GM19372 (cell line): Measurements from ENCODE around the gene PDYN.

Experiments used
- ATAC-seq: cut with Tn5 transposase; IDR thresholded peaks from one replicate; pipeline ENCODE4 v1.9.1; 2021; ENCODE audit warnings: mild to moderate bottlenecking, low read depth, moderate library complexity; ENCODE audit not compliant: unreplicated experiment

Gene PDYN

DNA sequence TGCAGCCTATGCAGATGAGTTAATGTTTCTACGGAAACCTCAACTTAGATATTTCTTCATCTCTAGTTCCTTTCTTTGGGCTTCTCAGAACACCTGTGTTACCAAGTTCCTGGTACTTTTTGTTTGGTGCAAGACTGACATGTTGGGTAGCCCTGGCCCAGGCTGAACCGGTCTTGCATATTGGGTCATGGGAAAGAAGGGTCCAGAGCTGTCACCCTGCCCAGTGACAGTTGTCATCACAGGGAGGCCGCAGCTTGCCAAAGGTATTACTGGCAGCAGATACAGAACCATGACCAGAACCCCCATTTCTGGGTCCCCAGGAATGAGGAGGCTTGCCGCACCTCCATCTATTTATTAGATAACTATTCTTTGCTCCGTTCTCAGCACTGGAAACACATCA is 40.2 kb downstream of the PDYN start:
- no peak for ATAC-seq

DNA sequence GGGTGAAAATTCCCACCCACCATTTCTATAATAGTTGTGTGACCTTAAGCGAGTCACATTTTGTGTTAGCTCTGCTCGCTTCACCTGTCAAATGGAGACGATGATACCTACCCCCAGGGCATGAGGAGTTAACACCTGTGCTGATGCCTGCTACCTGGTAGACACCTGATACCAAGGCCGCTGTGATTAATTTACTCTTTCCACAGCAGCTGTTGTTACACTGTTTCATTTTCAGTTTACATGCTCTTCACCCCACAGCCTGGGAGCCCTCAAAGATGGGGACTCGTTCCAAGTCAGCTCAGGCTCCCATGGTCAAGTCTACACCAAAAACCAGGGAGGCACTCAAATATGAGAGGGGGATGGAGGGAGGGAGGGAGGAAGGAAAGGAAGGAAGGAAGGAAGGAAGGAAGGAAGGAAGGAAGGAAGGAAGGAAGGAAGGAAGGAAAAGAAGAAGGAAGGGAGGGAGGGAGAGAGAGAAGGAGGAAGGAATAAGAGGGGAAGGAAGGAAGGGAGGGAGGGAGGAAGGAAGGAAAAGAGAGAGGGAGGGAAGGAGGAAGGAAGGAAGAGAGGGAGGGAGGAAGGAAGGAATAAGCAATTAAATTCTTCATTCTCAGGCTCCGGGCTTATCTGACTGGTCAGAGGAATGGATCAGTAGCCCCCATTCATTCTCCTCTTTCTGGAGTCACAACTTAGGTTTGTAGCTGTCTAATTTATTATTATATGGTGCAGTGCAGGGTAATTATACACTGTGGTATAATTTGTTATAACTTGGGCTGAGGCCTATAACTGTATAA is 40.9 kb downstream of the PDYN start:
- no peak for ATAC-seq

DNA sequence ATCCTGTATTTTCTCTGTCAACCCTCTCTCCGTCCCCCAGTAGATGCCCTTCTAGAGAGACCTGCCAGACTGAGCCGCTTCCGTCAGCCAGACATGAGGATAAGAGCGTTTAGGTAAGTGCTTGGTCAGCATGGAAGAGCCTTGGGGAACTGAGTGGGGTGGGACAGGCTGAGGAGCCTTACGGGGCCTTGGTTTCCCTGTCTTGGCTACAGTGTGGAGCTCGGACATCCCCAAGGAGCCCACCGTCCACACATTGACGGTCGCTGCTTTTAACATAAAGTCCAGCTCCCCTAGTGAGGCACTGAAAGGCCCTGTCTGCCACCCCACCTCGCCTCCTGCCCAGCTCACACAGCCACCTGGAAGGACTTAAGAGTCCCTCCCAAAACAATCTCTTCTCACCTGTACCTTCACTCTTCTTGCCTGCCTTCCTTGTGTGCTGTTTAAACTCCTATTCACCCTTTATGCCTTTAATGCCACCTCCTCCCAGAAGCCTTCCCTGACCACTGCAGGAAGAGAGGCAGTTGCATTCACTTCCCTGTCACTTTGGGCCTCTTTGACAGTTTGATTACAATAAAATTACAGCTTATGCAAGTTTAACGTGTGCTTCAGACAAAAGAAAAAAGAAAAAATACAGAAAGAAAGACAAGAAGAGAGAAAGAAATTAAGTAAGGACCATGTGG is 42.3 kb downstream of the PDYN start:
- ATAC-seq = no peak

DNA sequence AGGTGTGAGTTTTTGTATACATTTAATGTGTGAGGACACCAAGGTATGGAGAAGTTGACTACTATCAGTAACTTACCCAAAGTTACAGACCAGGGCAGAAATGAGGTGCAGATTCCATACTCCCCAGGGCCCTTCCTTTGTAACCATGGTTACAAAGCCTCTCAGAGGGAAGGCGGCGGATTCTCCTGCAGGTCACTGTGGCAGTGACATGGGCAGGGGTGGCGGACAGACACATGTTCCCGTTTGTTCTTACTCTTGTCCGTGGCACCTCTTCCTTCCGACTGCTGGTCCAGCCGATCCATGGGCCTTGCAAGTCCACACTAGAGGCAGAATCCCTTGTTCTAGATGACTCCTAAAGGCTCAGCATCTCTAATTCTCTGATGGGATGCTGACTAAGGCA is 43.0 kb downstream of the PDYN start:
- ATAC-seq = no peak

DNA sequence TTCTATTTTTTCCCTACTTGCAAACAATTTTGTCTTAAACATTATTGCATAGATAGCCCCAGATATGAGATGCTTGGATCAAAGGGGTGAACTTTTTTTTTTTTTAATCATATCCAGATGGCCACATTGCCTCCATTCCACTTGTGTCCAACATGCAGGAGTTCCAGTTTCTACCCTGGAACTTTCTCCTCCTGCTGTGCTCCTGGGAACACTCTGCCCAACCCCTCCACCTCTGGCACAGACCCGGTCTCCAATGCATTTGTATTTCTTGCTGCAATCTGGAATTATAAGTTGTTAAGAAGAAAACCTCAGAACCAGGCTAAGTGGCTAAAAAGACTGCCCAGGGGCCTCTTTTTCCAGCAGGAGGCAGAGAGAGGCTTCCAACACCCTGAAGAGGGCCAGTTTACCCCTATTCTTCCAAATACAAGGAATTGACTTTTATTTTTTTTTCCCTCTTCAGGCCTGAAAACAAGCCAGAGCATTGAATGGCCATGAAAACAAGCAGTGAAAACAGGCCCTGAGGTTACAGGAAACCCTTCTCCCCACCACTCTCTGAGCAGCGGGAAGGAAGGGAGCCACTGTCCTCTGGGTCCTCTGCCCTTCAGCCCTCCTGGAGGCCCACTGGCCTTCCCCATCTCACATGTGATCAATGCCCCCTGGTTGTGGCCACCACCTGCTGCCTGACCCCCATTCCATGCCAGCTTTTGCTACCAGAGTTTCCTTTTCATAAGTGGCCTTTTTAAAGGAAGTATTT is 44.3 kb downstream of the PDYN start:
- ATAC-seq = no peak

DNA sequence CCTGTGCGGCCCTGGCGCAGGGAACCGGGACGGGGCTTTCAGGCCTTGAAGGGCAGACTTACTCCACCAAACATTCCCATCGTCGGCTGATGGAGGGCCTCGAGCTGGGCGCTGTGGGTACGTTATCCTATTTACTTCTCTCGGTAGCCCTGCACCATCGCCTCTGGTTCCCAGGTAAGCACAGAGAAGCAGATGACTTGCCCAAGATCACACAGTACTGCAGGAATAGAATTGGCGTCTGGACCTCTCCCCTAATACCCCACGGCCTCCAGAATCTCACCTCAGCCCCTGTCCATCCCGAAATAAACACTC is 46.4 kb downstream of the PDYN start:
- ATAC-seq = no peak

DNA sequence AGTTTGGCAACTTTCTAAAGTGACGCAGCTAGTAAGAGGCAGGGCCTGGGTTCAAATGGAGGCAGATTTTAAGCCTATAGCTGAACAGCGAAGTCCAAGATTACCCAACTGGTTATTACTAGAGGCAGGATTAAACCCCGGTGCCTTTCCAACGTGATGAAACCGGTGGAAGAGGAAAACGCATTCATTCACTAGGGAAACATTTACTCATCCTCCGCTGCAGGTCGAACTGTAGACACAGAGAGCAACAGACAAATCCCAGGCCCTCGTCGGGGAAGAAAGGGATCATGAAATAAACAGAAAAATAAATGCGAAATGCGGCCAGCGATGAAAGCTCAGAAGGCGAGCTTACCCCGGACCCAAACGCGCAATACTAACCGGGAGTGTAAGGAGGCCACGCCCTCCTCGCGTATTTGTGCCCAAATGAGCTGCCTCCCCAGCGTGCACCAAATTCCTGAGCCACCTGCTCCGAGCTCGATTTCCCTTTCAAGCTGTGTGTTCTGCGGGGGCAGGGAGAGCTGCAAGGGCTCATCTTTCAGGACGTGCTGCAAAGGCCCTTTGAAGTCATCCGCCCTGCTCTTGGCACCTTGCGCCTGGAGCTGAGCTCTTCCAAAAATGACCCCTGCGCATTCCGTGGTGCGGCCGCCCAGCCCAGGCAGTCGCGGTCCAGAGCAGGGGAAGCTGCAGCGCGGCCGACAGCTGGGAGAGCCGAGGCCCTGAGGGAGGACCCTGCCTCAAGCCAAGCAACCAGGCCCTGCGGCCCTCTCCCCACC is 46.9 kb downstream of the PDYN start:
- no peak for ATAC-seq

DNA sequence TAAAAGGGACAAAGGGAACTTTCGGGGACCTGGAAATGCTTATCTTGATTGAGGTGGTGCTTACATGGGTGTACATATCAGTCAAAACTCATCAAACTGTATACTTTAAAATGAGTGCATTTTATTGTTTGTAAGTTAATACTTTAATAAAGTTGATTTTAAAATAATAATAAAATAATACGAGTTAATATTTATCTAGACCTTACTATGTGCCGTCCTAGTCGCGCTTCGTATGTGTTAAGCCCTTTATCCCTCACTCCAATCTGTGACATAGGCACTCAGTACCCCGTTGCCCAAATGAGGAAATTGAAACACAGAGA is 47.5 kb downstream of the PDYN start:
- no peak for ATAC-seq

DNA sequence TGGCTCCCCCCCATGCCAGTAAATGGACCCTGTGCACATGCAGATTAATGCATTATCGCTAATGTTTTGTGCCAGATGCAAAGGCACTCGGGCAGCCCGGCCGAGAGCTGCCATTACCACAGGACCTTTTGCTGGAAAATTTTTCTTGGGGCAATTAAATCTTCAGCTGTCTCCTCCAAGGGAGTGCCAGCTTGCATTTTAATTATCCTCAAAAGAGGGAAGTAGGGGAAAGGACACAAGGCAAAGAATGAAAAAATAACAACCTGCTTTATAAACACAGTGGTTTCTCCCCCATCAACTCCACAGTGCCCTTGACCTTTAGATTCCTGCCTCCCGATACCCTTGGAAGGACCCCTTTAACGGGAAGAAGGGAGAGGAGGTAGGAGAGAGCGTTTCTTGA is 48.2 kb downstream of the PDYN start:
- no peak for ATAC-seq

DNA sequence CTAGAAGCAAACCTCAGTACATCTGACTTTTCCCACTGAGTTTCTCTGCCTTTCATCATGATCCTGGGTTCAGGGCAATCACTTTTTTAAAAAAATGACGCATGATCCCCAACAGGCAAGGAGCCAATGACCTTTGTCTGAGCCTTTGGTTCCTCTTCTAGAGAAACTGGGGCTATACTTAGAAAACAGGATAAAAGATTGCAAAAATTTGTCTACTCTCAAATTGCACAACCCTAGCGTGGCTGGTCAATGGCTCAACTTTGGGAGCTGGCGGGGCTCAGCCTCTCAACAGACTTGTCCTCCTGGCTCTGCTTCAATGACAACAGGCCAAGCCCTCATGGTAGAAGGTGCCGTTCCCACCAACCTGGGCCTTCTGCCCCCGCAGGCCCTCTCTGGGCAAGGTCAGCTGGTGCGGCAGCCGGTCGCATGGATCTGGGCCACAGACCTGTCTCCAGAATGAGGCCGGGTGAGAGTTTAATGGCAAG is 48.7 kb downstream of the PDYN start:
- ATAC-seq = no peak

DNA sequence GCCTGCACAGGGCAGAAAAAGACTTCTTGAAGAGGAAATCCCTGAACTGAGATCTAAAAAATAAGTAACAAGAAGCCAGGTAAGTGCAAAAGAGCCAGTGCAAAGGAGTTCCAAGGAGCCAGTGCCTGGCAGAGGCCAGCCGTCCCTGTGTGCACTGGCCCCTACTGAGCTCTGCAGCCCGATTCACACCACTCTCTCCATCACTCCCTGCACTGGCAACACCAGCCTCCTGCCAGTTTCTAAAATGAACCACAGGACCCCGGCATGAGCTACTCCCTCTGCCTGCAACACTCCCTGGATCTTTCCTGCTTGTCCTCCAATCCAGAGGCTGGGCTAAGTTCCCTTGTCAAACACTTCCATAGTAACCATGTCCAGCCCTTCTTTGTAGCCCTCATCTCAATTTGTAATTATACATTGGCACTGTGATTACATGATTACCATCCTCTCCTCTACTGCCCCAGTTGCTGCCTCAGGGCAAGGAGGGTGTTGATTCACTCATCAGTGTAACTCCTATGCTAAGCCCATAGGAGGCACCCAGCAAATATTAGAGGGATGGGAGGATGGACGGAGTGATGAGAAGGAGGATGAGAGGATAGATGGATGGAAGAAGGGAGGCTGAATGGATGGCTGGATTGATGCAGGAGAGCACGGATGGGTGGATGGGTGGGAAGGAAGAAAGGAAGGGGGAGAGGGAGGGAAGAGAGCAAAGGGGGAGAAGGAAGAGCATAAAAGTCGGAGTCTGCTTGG is 49.3 kb downstream of the PDYN start:
- ATAC-seq = no peak

DNA sequence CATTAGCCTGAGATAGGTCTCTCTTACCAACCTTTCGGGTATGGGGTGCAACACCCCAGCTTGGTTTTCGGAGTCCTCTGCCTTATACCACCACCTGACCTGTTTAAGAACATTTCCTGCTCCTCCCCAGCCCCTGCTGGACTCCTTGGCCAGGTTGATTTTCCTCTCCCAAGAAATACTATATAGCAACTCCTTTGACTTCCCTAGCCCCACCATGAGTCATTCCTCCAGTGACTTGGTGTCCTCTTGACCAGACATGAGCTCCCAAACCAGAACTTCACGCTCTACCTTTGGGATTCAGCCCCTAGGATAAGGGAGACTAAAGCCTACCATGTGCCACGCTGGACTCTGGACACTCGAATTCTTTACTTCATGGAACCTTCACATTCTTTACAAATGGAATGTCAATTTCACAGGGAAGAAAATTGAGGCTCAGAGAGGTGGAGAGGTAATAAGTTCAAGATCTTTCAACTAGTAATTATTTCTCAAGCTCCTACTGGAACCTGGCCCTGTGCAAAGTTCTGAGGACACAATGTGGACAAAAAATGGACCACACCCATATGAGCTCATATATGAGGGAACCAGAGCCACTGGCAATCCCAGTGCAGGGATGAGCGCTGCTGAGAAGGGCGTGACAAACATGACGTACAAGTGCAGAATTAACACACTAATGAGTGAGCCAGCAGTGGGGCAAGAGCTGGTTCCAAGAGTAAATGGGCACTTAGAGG is 50.4 kb downstream of the PDYN start:
- no peak for ATAC-seq

DNA sequence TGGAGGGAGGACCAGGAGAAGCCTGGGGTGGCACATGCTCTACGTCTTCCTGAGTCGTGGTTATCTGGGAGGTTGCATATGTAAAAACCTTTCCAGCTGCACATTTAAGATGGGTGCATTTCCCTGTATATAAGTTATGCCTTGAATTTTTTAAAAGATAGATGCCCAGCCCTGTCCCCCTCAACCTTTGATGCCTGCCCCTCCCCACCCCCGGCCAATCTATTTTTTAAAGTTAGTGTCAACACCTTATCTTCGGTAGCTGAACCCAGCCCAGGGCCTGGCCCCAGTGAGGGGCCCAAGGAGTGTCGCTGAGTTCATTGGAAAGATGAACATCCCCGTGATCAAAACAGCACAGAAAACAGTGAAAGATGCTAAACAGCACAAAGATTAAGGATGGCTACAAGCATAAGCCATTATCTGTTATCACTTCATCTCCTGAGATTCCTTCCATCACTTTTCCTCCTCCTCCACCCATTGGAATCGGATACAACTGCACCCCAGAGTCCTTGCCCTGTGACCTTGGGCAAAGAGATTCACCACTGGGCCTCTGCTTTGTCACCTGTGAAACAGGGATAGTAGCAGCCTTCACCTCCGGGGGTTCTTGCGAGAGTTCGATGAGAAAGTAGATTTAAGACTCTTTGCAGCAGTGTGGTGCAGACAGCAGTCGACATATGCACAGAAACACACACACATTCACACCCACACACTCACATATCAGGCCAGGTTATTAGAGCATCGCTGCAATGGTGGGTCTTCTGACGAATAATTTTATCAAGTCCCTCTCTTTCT is 51.2 kb downstream of the PDYN start:
- ATAC-seq = no peak

DNA sequence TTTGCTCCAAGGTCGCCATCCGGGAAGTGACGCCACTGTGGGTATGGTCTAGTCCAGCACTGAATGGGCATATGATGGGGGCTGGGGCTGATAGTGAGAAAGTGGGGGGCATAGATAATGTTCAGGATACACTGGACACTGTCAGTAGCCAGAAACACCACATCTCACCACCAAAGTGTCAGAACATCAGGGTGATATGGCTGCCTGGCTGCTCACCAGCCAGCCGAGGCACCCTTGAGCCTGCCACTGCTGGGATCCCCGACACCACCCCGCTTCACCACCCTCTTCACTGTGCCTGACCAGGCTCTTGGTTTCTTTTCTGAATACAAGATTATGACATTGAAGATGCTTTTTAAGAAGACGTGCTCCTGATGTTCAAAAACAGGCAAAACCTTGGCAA is 51.8 kb downstream of the PDYN start:
- ATAC-seq = no peak

DNA sequence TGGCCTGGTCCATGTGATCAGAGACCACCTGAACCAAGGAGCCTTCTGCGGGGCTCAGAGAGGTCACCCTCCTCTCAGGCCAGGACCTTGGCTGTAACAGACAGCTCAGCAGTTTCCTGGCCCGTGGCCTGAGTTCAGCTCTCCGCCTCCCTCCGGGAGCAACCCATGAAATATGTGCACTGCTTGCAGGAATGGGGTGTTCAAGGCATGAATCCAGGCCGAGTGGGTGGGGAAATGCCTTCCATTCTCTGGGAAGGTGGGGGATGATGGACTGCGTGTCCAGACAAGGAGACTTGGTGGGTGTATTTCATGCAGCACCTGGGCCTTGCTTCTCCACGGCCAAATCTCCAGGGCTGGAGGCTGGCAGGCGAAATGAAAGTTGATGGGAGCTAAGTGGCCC is 52.6 kb downstream of the PDYN start:
- ATAC-seq = no peak

DNA sequence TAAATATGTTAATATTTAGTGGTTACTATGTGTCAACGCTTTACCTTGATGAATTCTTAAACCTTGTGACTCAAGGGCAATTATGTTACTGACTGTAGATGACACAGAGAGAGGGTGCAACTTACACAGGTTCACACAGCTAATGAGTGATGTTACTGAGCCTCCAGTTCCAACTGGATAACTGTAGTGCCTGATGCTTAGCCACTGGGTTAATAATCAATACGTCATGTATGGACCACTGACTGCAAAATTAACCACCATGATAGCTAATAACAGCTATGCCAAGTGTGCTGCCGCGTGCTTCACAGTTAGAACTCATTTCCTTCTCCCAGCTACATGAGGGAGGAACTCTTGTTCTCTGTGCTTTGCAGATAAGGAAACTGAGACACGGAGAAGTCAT is 53.3 kb downstream of the PDYN start:
- no peak for ATAC-seq

DNA sequence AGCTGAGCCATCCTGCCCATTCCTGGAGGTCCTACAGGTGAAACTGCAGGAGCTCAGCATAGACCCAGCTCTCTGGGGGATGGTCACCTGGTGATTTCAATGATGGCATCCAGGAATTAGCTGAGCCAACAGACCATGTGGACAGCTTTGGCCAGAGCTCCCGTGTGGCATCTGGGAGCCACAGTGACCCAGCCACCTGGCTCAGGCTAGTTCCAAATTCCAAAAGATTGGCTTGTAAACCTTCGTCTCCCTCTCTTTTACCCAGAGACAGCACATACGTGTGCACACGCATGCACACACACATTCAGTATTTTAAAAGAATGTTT is 54.6 kb downstream of the PDYN start:
- no peak for ATAC-seq

DNA sequence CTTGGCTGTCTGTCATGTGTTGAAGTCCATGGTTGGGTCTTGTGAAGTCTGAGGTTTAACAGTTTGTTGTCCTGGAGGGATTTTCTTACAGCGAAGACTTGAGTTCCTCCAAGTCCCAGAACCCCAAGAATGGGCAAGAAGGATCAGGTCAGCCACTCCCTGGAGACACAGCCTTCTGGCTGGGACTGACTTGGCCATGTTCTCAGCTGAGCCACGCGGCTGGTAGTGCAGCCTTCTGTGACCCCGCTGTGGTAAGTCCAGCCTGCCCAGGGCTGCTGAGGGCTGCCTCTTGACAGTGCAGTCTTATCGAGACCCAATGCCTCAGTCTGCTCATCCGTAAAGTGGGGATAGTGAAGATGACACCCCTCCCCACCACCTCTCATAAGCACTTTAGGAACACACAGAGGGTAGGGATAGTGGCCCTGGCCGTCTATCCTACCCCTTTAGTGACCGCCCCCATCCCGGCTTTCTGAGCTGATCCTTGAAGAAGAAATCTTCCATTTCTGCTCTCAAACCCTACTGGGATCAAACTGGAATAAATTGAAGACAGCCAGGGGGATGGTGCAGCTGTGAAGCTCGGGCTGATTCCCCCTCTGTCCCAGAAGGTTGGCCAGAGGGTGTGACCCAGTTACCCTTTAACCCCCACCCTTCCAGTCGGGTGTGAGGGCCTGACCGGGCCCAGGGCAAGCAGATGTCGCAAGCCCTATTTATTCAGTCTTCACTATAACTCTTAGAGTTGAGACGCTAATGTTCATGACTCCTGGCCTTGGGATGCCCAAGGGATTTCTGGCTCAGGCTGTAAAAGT is 55.2 kb downstream of the PDYN start:
- no peak for ATAC-seq
